ENCODE measurements around the gene RAD21L1. TPM values are rescaled to one million over a fixed set of nuclear protein-coding genes. Genes with fewer than 3 reads are reported as not detected.
A peak's percentile ranks its signal among the peaks of the same experiment; 100 is the strongest.

The RAD21L1 gene
- total RNA-seq, result not detected in 3 replicates

- Mint-ChIP-seq H3K9me3 (no peaks in the 10 kb centered on the region), H3K4me3 (peak within 1 kb of the TSS; percentile 69), H3K4me1 (peaks cover 2% of the 10 kb centered on the region), H3K27ac (peak within 1 kb of the TSS; percentile 30), H3K27me3 (ENCODE audit: low read depth) (peaks cover 54% of the 10 kb centered on the region), H3K36me3 (no peaks in the 10 kb centered on the region)
- TF ChIP-seq, protein P1, sequence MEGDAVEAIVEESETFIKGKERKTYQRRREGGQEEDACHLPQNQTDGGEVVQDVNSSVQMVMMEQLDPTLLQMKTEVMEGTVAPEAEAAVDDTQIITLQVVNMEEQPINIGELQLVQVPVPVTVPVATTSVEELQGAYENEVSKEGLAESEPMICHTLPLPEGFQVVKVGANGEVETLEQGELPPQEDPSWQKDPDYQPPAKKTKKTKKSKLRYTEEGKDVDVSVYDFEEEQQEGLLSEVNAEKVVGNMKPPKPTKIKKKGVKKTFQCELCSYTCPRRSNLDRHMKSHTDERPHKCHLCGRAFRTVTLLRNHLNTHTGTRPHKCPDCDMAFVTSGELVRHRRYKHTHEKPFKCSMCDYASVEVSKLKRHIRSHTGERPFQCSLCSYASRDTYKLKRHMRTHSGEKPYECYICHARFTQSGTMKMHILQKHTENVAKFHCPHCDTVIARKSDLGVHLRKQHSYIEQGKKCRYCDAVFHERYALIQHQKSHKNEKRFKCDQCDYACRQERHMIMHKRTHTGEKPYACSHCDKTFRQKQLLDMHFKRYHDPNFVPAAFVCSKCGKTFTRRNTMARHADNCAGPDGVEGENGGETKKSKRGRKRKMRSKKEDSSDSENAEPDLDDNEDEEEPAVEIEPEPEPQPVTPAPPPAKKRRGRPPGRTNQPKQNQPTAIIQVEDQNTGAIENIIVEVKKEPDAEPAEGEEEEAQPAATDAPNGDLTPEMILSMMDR (IDR thresholded peaks at IDR 0.05; ENCODE audit: unreplicated experiment), result no peak
- peak; percentile 78 to 81 for DNase-seq (ENCODE audit: low spot score in 2 of 2, unreplicated experiment in 2 of 2)
Measured at GRCh38 chr20:1225783-1226654, at the start of gene RAD21L1. Gene RAD21L1 (plus strand): TSS chr20:1226044. CDS start chr20:1228454, 2,410 bp downstream.

- H3K27me3 Mint-ChIP-seq (ENCODE audit: low read depth), result peaks cover 12% of the 10 kb centered on the region
- DNase-seq (ENCODE audit: low spot score in 2 of 2, unreplicated experiment in 2 of 2), result no peak
- H3K9me3 Mint-ChIP-seq, result no peaks in the 10 kb centered on the region
- no peak overlapping the region for H3K27ac Mint-ChIP-seq
- TF ChIP-seq, protein P1 (IDR thresholded peaks at IDR 0.05; ENCODE audit: unreplicated experiment), result no peak
- no peaks in the 10 kb centered on the region for H3K4me1 Mint-ChIP-seq
- H3K4me3 Mint-ChIP-seq, result no peak overlapping the region
- peaks cover 9% of the 10 kb centered on the region for H3K36me3 Mint-ChIP-seq
Measured at GRCh38 chr20:1177680-1178079, 48.2 kb upstream of the RAD21L1 start.

GRCh38 chr20:1178103-1178502, 47.7 kb upstream of the RAD21L1 start:
- no peak for DNase-seq (ENCODE audit: low spot score in 2 of 2, unreplicated experiment in 2 of 2)
- H3K27me3 Mint-ChIP-seq (ENCODE audit: low read depth), result peaks cover 17% of the 10 kb centered on the region
- TF ChIP-seq, protein P1 (IDR thresholded peaks at IDR 0.05; ENCODE audit: unreplicated experiment), result no peak
- no peak overlapping the region for H3K27ac Mint-ChIP-seq
- H3K9me3 Mint-ChIP-seq, result no peaks in the 10 kb centered on the region
- H3K36me3 Mint-ChIP-seq, result peaks cover 9% of the 10 kb centered on the region
- H3K4me1 Mint-ChIP-seq, result no peaks in the 10 kb centered on the region
- H3K4me3 Mint-ChIP-seq, result no peak overlapping the region

- H3K4me3 Mint-ChIP-seq, result no peak overlapping the region
- TF ChIP-seq, protein P1 (IDR thresholded peaks at IDR 0.05; ENCODE audit: unreplicated experiment), result no peak
- DNase-seq (ENCODE audit: low spot score in 2 of 2, unreplicated experiment in 2 of 2), result no peak
- no peak overlapping the region for H3K27ac Mint-ChIP-seq
- no peaks in the 10 kb centered on the region for H3K4me1 Mint-ChIP-seq
- peaks cover 22% of the 10 kb centered on the region for H3K27me3 Mint-ChIP-seq (ENCODE audit: low read depth)
- H3K36me3 Mint-ChIP-seq, result peaks cover 9% of the 10 kb centered on the region
- no peaks in the 10 kb centered on the region for H3K9me3 Mint-ChIP-seq
Measured at GRCh38 chr20:1178623-1179022, 47.2 kb upstream of the RAD21L1 start.

DNA sequence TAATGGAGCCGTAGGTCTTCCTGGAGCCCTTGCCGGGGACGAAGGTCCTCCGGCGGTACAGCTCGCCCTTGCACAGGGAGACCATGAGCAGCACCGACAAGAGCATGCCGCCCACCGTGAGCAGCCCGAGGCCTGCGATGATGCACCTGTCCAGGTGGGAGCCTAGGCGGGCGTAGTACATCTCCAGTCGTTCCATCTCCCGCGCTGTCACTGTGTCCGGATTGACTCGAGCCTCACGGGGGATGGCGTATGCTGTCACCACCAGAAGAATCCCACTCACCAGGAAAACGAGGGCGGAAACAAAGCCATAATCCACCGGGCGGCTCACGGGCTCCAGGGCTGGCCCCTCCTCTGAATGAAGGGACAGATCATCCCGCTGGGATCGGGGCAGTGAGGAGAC, 44.9 kb upstream of the RAD21L1 start:
- Mint-ChIP-seq H3K4me3 (no peak overlapping the region), H3K9me3 (no peaks in the 10 kb centered on the region), H3K27ac (no peak overlapping the region), H3K36me3 (peaks cover 2% of the 10 kb centered on the region), H3K27me3 (ENCODE audit: low read depth) (peaks cover 36% of the 10 kb centered on the region), H3K4me1 (peaks cover 8% of the 10 kb centered on the region)
- TF ChIP-seq, protein P1 (IDR thresholded peaks at IDR 0.05; ENCODE audit: unreplicated experiment), result no peak
- no peak for DNase-seq (ENCODE audit: low spot score in 2 of 2, unreplicated experiment in 2 of 2)

Data from mesothelial cell of epicardium (in vitro differentiated cells).